HFFc6 (cell line): ENCODE data around the gene SLC16A8. TPM values are rescaled to one million over a fixed set of nuclear protein-coding genes. Genes with fewer than 3 reads are reported as not detected.

Source experiments
- DNase-seq: peaks from one replicate; pipeline ENCODE4 v3.0.0-alpha.2; 2018
- H3K27ac Mint-ChIP-seq: 2 replicates; pipeline ENCODE4 v1.8.0; 2020; ENCODE audit warnings: mild to moderate bottlenecking, mixed read lengths
- H3K27me3 Mint-ChIP-seq: 2 replicates; pipeline ENCODE4 v1.8.0; 2021; ENCODE audit warnings: mild to moderate bottlenecking, moderate library complexity, mixed read lengths; ENCODE audit not compliant: insufficient read depth
- H3K36me3 Mint-ChIP-seq: 2 replicates; pipeline ENCODE4 v1.8.0; 2021; ENCODE audit warnings: low read depth, mixed read lengths
- H3K4me1 Mint-ChIP-seq: 2 replicates; pipeline ENCODE4 v1.8.0; 2020; ENCODE audit warnings: low read depth, mixed read lengths
- H3K4me3 Mint-ChIP-seq: 2 replicates; pipeline ENCODE4 v1.8.0; 2020; ENCODE audit warnings: mild to moderate bottlenecking, moderate library complexity, mixed read lengths
- H3K9me3 Mint-ChIP-seq: 2 replicates; pipeline ENCODE4 v1.8.0; 2020; ENCODE audit warnings: mild to moderate bottlenecking, mixed read lengths
- total RNA-seq, 6 experiments: library from RNA; stranded (reverse); fragmentation: NEBNext Ultra II Directional; extraction: Animal tissue kit (Norgen Biotek cat#: 25700); gene quantifications; 2 replicates in 1 of 6; 3 replicates in 5 of 6; pipeline ENCODE4 v1.2.3, GENCODE V29; 2021
- TF ChIP-seq, protein P1 (sequence below): fragments of 200-600 bp; sonication (generic); IDR thresholded peaks from 2 replicates; pipeline ENCODE4 v1.5.0; 2021; ENCODE audit warnings: antibody characterized with exemption, mild to moderate bottlenecking

SLC16A8 gene
- total RNA-seq, 6 experiments from 2014 or later, result not detected

DNA sequence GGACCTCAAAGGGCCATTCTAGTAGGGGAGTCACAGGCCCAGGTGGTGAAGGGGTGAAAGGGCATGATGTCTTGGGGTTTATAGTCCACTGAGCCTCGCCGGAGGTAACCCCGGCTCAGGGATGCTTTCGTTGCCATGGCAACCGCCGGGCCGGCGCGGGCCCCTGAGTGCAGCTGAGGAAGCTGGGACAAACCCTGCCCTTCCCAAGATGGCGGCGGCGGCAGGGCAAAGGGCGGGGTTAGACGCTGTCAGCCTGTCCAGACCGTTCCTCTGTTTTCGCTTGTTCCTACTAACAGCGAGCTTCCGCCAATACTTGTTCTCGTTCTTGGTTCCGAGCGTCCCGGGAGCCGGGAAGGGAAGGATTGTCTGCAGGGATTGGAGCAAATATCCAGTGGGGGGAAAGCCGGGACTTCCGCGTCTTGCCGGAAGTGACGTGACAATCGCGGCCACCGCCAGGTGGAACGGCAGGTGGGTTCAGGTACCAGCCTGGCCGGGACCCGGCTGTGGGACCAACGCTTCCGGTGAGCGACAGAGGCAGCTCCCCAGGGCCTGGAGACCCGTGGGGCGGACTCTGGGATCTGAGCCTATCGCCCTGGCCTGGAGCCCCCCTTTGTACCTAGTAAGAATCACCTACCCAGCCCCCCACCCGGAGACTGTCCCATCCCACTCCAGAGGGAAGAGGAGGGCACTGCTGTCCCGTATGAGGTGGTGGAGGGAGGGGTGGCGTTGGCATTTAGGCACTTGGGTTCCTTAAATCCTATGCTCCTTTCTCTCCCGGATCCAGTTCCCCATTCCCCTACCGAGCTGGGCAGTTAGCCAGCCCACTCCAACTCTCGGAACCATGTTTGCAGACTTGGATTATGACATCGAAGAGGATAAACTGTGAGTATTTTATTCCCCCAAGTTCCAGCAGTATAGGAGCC lies 26.8 kb downstream of the SLC16A8 start, which contains the start of gene PICK1:
PICK1 (plus strand) TSS at position 436 of the 923 bp plus-strand sequence; CDS start at position 842, 406 bp downstream.
- Mint-ChIP-seq H3K4me3 (peak within 1 kb of the TSS; percentile 87), H3K27me3 (peaks cover 9% of the 10 kb centered on the region), H3K9me3 (no peaks in the 10 kb centered on the region), H3K36me3 (no peaks in the 10 kb centered on the region), H3K27ac (peak within 1 kb of the TSS; percentile 85), H3K4me1 (peaks cover 8% of the 10 kb centered on the region)
- DNase-seq, result peak; percentile 82
- TF ChIP-seq, protein P1, sequence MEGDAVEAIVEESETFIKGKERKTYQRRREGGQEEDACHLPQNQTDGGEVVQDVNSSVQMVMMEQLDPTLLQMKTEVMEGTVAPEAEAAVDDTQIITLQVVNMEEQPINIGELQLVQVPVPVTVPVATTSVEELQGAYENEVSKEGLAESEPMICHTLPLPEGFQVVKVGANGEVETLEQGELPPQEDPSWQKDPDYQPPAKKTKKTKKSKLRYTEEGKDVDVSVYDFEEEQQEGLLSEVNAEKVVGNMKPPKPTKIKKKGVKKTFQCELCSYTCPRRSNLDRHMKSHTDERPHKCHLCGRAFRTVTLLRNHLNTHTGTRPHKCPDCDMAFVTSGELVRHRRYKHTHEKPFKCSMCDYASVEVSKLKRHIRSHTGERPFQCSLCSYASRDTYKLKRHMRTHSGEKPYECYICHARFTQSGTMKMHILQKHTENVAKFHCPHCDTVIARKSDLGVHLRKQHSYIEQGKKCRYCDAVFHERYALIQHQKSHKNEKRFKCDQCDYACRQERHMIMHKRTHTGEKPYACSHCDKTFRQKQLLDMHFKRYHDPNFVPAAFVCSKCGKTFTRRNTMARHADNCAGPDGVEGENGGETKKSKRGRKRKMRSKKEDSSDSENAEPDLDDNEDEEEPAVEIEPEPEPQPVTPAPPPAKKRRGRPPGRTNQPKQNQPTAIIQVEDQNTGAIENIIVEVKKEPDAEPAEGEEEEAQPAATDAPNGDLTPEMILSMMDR, result no peak

DNA sequence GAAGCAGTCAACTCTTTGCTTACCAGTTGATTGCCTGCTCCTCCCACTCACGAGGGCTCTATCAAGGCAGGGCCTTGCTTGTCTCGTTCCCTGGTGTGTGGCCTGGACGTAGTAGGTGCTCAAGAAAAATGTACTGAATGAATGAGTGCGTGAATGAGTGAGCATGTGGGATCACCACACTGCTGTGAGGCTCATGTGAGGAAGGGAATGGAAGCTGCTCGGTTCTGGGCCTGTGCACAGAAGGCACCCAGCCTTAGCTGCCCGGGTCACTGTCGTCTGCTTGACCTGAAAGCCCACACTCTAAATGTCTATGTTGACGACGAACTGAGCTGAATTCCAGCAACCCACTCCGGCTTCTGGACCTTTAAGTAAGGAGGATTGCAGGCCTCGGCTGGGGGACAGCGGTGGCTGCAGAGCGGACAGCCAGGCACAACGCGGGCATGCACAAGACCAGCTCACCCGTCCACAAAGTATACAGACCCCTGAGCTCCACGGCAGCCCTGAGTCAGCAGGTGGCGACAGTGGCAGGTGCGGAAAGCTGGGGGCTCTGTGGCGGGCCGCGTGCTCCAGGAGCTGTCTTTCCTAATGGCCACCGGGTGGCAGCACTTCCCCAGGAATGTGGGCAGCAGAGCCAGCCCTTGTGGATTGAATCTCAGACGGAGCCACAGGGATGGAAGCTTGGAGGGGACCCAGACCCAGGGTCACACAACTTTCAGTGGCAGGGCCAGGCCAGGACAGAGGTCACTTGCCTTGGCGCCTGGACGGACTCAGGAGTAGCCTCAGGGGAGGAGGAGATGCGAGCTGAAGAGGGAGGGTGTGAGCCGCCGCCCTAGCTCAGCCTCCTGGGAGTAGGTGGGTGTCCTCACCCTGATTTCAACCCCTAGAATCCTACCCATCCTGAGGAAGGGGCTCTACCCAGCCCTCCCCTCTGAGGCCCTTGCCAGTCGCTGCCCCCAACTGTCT lies 31.8 kb downstream of the SLC16A8 start:
- H3K4me3 Mint-ChIP-seq, result no peak overlapping the region
- H3K27ac Mint-ChIP-seq, result no peak overlapping the region
- TF ChIP-seq, protein P1, result peak; percentile 96
- H3K4me1 Mint-ChIP-seq, result no peaks in the 10 kb centered on the region; the same call in 1 of the 2 replicates
- H3K27me3 Mint-ChIP-seq, result peaks cover 17% of the 10 kb centered on the region
- no peaks in the 10 kb centered on the region for H3K9me3 Mint-ChIP-seq
- peak; percentile 33 for DNase-seq
- H3K36me3 Mint-ChIP-seq, result no peaks in the 10 kb centered on the region

DNA sequence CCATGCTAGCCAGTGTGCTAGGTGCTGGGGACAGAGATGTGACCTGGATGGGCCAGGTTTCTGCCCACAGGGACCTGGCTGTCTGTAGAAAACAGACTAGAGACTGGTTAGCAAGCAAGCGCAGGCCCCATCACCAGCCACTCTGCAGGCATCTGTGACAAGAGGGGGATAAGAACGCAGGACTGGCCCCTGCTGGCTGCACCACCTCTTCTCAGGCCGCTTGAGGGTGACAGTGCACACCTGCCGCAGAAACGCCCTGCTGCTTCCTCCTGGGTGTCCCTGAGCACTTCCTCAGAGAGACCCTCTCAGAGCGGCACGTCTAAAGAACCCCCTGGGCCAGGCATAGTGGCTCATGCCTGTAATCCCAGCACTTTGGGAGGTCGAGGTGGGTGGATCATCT lies 32.7 kb downstream of the SLC16A8 start:
- TF ChIP-seq, protein P1, result no peak
- no peak for DNase-seq
- Mint-ChIP-seq H3K9me3 (no peaks in the 10 kb centered on the region), H3K4me3 (no peak overlapping the region), H3K36me3 (no peaks in the 10 kb centered on the region), H3K4me1 (no peaks in the 10 kb centered on the region), H3K27me3 (peaks cover 17% of the 10 kb centered on the region), H3K27ac (no peak overlapping the region)

GRCh38 chr22:38050720-38051119 lies 33.3 kb downstream of the SLC16A8 start:
- H3K4me3 Mint-ChIP-seq, result no peak overlapping the region
- H3K9me3 Mint-ChIP-seq, result no peaks in the 10 kb centered on the region
- H3K27ac Mint-ChIP-seq, result no peak overlapping the region
- DNase-seq, result no peak
- no peaks in the 10 kb centered on the region for H3K36me3 Mint-ChIP-seq
- H3K27me3 Mint-ChIP-seq, result peaks cover 17% of the 10 kb centered on the region
- TF ChIP-seq, protein P1, result no peak
- no peaks in the 10 kb centered on the region for H3K4me1 Mint-ChIP-seq

- Mint-ChIP-seq H3K4me3 (no peak overlapping the region), H3K27ac (no peak overlapping the region), H3K27me3 (peaks cover 17% of the 10 kb centered on the region), H3K9me3 (no peaks in the 10 kb centered on the region), H3K4me1 (no peaks in the 10 kb centered on the region), H3K36me3 (no peaks in the 10 kb centered on the region)
- no peak for DNase-seq
- TF ChIP-seq, protein P1, result no peak
Measured at GRCh38 chr22:38049812-38050619, 34.0 kb downstream of the SLC16A8 start.
